ACHN (cell line): ENCODE measurements around the gene C1orf115.
A peak's percentile ranks its signal among the peaks of the same experiment; 100 is the strongest.
"Not testable (repeated sequence)": the region's sequence is repeated elsewhere in the genome, so short reads cannot be mapped to it uniquely, and the experiment has no call there.

Experiments
- DNase-seq: peaks from one replicate; pipeline ENCODE4 v3.0.0-alpha.2; 2015
- in situ Hi-C: cut with HindIII; loops from 2 replicates; pipeline ENCODE4 v1.10.0; 2017; ENCODE audit warnings: low sequenced_read_pairs, low pct_ligation_motif_present, low pct_unique_long_range_greater_than_20kb

The C1orf115 gene

DNA sequence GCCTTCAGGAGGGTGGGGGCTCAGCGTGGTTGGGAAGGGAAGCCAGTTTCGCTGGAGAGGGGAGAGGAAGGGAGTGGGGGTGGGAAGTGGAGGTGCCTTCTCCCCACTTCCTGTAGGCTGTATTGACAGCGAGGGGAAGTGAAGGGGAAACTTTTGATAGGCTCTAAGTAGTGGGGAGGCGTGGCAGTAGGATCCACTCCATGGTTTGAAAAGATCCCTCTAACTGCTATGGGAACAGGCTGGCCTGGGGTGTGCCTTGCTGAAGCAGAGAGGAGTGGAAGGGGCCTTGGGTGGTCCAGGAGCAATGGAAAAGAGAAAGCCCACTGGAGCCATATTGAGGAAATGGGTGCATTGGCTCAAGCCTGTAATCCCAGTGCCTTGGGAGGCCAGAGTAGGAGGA lies 20.2 kb downstream of the C1orf115 start:
- in situ Hi-C loops, result no loop called here
- no peak for DNase-seq

DNA sequence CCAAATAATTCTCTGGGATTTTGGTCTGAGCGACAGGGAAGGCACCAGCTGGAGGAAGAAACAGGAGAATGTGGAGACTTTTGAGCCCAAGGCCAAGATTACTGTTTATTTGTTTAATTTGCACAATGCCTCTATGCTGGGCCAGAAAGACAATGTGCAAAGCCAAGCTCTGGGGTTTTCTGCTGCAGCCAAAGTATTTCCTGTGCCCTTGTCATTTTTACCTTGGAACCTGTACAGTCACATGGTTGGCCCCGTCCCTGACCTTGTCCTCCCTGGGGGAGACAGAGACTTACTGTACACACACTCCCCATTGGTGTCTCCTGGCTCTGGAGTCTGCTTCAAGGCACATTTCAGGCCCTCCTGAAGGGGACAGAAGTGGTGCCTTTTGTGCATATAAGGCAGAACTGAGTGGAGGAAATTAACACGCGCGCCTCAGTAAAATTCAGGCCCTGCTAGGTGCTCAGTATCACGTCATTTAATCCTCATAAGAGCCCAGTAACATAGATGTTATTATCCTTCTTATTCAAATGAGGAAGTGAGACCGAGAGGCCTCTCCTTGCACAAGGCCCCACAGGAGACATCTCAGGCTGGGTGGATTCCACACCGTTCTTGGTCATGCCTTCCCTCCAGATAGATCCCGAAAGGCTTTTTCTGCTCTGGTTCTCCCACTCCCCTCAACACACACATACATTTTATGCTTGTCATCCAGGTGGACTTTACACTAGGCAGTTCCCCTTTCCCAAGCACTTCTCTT lies 21.1 kb downstream of the C1orf115 start:
- DNase-seq, result no peak
- in situ Hi-C loops, result no loop called here

DNA sequence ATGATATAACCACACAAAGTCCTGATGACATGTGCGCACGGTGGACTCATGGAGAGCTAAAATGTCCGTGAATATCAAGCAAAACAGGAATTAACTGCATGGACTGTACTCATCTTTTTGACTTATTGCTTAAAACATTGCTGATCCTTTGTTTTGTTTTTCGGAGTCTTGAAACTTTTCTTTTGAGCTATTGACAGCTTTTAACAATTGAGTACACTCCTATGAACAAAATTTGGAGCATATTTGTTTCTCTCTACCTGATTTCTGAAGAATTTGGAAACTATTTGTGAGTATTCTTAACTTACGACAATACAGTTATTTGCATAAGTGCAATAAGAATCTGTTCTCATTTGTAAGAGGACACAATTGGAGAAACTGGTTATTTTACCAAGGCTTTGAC lies 25.8 kb downstream of the C1orf115 start:
- DNase-seq, in situ Hi-C loops: not testable (repeated sequence)

DNA sequence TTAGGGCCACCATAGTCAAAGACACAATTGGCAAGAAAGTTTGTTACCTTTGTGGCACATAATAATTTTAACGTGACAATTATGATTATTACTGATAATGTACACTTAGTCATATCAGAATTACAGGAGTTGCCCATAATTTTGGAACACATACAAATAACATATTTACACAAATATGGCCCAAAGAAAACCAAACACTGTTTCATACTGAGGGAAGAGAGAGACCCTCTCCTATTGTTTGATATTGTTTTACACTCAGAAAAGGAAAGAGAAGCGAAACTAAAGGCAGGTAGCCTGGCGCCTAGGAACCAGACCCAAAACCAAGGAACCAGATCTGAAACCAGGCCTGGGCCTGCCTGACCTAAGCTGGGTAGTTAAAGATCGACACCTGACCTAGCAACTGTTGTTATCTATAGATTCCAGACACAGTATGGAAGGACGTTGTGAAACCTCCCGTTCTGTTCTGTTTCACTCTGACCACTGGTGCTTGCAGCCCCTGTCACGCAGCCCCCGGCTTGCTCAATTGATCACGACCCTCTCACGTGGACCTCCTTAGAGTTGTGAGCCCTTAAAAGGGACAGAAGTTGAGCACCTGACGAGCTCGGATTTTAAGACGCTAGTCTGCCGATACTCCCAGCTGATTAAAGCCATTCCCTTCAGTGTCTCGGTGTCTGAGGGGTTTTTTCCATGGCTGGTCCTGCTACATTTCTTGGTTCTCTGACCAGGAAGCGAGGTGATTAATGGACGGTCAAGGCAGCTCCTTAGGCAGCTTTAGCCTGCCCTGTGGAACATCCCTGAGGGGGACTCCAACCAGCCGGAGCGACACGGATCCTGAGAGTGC lies 27.9 kb downstream of the C1orf115 start:
- no peak for DNase-seq
- in situ Hi-C loops, result no loop called here

DNA sequence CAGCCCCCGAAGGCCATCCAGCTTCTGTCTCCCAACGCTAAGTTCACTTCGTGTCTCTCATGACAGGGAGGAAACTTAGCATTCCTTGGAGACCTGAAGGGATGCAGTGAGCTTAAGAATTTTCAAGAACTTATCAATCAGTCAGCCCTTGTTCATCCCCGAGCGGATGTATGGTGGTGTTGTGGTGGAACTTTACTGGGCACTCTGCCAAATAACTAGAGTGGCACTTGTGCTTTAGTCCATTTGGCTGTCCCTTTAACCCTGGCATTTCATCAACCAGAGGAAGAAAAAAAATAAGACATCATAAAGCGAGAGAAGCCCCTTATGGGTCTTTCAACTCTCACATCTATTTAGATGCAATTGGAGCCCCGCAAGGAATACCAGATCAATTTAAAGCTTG lies 31.1 kb downstream of the C1orf115 start:
- in situ Hi-C loops, DNase-seq: not testable (repeated sequence)

DNA sequence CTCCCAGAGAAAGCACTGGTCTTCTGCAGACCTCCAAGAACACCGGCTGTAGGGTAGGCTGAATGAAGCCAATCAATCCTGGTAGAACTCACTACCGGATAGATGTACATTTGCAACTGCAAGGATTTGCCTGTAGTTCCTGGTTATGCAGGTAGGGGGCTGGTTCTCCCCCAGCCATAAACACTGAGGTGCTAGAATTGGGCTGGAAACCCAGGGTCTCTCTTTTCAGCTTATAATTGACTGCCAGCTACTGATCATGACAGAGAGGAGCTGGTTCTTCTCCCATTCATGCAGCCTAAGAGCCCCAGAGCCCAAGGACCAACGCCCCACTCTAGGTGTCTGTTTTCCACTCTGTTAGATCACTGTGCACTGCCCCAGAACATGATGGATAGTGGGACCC lies 36.5 kb downstream of the C1orf115 start:
- DNase-seq, result no peak
- in situ Hi-C loops, result no loop called here

DNA sequence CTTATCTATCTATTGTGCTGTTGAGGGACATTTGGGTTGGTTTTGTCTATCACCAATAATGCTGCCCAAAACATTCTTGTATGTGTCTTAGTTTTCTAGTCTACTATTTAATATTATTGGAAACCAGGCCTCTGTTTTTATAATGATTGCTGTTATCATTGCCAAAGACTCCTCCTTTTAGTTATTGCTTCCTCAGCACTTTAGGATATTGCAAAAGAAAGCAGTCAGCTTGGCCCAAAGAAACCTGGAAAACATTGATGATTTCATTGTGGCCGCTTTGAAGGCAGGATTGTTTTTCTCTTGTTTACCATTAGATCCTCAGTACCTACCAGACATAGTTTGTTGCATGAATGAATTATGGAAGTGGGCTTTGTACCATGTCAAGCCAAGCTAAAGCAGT lies 37.4 kb downstream of the C1orf115 start:
- DNase-seq, result no peak
- in situ Hi-C loops, result no loop called here

DNA sequence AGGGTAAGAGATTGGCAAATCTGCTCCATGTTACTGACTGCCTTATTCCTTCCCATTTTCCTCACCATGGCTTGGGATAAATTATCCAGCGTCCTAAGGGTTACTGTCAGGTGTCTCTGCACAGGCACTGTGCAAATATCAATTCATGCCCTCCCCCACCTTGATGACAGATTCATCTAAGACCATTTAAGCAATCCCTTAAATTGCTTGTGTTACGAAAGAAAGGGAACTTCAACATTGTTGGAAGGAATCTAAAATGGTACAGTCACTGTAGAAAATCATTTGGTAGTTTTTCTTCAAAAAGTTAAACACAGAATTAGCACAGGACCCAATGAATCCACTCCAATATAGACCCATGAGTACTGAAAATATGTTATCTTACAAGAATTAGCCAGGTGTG lies 40.3 kb downstream of the C1orf115 start:
- no peak for DNase-seq
- in situ Hi-C loops, result no loop called here

DNA sequence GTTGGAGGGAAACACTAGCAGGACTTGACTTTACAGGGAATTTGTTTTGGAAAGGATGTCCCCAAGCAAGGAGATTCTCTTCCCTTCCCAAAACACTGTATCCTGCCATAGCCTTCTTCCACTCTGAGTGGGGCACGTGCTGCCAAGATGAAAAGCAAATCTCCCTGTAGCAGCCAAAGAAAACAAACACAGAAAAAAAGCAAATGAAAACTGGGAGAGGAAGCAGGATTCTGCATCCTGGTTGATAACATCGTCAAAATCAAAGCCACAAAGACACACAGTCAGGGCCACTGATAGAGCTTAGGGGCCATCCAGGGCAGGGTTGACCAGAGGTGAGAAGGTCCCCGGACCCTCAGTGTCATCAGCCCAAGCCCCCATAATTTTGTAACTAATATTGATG lies 42.0 kb downstream of the C1orf115 start:
- in situ Hi-C loops, result no loop called here
- no peak for DNase-seq

DNA sequence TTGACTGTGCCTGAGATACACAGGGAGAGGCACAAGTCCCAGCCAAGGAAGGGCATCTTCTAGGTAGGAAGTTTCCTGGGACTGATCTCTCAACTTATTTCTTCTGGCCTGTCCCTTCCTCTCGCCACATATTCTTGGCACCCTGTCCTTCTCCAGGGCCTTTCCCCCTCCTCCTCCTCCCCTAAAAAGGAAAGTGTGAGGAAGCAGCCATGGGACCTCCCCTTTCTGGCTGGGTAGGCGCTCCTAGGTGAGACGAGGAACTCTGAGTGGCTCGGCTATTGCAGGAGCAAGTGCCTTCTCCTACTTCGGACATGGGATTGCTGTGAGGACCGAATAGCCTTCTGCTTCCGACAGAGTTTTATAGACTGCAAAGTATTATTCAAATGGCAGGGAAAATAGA lies 42.5 kb downstream of the C1orf115 start:
- no peak for DNase-seq
- in situ Hi-C loops, result no loop called here

DNA sequence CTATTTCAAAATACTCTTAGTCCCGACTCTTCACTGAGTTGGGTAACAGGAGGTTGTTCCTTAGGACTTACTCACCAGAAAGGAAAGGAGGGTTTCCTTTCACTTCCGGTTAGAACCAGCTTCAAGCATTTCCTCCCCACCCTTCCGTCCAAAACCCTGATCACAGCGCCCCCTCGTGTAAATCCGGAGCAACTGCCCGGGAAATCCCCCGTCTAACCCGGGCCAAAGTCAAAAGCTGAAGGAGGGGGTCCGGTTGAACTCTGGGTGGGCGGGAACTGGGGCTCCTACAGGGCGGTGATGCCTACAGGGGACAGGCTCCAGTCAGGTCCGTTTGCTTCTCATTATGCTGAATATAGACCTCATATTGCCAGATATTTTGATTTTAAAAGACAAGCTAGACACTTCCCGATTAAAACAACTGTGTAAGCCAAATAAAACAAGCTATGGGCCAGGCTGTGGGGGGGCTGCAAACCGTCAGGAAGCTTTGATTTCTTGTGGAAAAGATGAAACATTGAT lies 43.0 kb downstream of the C1orf115 start:
- in situ Hi-C loops, result no loop called here
- DNase-seq, result peak; percentile 85

DNA sequence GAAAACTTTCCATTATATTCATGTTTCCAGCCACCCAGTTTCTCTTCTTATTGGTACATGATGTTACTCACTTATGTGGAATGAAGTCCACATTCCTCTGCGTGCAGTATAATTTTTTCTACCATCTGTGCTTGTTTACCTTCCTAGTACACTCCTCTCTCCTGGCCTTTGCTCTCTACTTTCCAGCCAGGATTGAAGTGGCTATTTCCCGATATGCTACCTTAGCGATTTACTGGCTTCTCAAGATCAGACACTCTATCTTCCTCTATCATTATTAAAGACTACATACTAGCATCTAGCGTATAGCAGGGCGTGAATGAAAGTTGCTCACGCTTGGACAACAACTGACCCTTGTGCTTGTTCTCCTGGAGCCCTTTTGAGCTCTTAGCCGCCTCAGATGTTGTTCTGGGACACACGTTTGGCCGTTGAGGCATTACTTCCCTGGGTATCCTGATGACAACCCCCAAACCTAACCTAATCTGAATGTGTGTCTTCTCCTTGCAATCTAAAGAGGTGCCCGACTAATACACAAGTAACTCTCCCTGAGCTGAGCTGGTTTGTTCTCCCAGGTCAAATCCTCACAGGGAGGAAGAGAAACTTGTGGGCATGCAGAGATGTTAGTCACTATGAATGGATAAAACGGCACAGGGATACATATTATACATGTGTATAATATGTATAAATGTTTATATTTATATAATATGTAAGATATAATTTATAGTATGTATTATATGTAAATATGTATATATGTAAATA lies 44.6 kb downstream of the C1orf115 start:
- DNase-seq, result peak; percentile 72
- in situ Hi-C loops, result no loop called here

DNA sequence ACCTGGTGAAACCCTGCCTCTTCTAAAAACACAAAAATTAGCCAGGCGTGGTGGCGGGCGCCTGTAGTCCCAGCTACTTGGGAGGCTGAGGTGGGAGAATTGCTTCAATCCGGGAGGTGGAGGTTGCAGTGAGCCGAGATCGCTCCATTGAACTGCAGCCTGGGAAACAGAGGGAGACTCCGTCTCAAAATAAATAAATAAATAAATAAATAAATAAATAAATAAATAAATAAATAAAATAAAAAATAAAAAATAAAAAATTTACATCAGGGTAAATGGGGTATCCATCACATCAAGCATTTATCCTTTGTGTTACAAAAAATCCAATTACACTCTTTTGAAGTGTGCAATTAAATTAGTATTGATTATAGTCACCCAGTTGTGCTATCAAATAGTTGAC lies 46.1 kb downstream of the C1orf115 start:
- in situ Hi-C loops, DNase-seq: not testable (repeated sequence)

DNA sequence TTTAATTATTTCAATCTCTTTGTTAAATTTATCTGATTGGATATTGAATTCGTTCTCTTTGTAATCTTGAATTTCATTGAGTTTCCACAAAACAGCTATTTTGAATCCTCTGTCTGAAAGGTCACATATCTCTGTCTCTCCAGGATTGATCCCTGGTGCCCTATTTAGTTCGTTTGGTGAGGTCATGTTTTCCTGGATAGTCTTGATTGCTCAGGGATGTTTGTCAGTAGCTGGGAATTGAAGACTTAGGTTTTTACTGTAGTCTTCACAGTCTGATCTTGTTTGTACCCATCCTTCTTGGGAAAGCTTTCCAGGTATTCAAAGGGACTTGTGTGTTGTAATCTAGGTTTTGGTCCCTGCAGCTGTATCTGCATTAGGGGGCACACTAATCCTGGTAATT lies 51.2 kb downstream of the C1orf115 start:
- no peak for DNase-seq
- in situ Hi-C loops, result no loop called here

DNA sequence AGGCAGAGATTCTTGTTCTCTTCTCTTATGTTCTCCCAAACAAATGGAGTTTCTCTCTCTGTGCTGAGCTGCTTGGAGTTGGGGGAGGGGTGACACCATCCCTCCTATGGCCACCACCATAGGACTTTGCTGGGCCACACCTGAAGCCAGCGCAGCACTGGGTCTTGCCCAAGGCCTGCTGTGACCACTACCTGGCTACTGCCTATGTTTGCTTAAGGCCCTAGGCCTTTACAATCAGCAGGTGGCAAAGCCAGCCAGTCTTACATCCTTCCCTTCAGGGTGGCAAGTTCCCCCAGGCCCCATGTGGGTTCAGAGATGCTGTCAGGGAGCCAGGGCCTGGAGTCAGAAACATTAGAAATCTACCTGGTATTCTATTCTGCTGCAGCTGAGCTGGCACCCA lies 51.7 kb downstream of the C1orf115 start:
- DNase-seq, result no peak
- in situ Hi-C loops, result no loop called here

DNA sequence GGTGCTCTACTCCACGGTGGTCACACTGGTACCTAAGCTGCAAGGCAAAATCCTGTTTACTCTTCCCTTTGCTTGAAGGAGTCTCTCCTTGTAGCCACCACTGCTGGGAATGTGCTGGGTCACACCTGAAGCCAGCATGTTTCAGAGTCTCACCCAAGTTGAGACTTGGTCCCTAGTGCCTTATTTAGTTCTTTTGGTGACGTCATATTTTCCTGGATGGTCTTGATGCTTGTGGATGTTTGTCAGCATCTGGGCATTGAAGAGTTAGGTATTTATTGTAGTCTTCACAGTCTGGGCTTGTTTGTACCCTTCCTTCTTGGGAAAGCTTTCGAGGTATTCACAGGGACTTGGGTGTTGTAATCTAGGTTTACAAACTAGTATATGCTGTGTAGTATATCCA lies 52.4 kb downstream of the C1orf115 start:
- no peak for DNase-seq
- in situ Hi-C loops, result no loop called here

DNA sequence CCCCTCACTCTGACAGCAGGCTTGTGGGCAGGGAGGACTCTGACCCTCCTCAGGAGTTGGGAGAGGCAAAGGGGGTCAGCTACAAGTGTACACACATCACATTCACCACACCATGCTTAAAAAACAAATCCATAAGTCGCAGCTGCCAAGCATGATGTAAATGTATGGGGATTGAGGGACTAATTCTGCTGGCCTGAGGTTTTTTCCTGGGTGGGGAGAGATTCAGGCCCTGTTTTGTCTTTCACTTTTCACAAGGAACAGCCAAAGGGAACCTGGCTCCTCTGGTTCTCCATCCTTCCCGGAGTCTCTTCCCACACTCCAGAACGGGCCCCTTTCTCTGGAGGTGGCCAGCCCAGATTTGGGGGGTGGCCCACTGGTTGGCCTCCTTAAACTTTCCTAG lies 56.7 kb downstream of the C1orf115 start:
- DNase-seq, result no peak
- in situ Hi-C loops, result no loop called here

DNA sequence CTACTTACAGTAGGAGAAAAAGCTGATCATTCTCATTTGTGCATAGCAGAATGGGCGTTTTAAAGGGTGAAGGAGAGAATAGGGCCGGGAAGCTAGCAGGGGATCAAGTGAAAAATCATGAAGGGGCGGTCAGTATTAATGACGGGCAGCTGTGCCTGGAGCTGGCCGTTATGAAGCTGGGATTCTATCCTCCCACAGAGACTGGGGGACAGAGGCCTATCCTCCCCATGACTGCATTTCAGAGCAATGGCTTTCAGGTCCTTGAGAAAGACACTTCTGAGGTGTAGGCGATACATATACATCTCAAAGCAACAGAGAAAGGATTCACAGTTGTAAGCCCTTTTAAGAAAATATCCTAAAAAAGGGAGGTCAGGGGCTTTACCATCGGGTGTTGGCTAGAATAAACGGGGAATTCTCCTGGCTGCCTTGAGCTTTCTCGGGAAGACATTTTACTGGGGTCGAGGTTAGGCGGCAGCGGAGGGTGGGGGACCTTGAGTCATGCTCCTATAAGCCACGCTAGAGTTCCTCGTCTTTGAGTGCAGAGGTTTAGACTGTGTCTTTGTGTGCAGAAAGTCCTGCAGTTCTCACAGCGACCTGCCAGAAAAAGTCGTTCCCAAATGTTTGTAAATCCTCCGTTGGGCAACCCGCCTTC lies 57.4 kb downstream of the C1orf115 start:
- no peak for DNase-seq
- in situ Hi-C loops, result no loop called here
